ENCODE measurements around the gene AMHR2.
"Not testable (repeated sequence)": the region's sequence is repeated elsewhere in the genome, so short reads cannot be mapped to it uniquely, and the experiment has no call there.

The AMHR2 gene

GRCh38 chr12:53423597-53423996 lies at the start of gene AMHR2:
AMHR2 (plus strand) TSS chr12:53423855; CDS start chr12:53423935, 80 bp downstream.
- no peak for DNase-seq

DNA sequence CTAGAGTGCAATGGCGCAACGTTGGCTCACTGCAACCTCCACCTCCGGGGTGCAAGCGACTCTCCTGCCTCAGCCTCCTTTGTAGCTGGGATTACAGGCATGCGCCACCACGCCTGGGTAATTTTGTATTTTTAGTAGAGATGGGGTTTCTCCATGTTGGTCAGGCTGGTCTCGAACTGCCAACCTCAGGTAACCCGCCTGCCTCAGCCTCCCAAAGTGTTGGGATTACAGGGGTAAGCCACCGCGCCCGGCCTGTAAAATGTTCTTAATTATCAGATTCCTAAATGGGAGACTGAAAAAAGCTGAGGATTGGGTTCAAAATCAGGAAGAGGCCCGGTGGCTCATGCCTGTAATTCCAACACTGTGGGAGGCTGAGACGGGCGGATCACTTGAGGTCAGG lies 49.4 kb upstream of the AMHR2 start:
- not testable (repeated sequence) for DNase-seq

GRCh38 chr12:53376747-53377146 lies 46.9 kb upstream of the AMHR2 start:
- no peak for DNase-seq

DNA sequence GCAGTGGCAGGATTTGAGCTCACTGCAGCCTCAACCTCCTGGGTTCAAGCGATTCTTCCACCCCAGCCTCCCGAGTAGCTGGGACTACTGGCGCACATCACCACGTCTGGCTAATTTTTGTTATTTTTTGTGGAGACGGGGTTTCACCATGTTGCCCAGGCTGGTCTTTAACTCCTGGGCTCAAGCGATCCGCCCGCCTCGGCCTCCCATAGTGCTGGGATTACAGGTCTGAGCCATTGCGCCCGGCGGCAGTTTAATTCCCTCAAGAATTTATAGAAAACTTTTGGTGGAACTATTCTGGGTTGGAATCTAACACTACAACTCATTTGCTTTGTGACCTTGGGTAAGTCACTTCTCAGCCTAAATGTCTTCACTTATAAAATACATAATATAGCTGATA lies 45.4 kb upstream of the AMHR2 start:
- no peak for DNase-seq

- DNase-seq: no peak
Measured at GRCh38 chr12:53378724-53379388, 44.8 kb upstream of the AMHR2 start.

DNA sequence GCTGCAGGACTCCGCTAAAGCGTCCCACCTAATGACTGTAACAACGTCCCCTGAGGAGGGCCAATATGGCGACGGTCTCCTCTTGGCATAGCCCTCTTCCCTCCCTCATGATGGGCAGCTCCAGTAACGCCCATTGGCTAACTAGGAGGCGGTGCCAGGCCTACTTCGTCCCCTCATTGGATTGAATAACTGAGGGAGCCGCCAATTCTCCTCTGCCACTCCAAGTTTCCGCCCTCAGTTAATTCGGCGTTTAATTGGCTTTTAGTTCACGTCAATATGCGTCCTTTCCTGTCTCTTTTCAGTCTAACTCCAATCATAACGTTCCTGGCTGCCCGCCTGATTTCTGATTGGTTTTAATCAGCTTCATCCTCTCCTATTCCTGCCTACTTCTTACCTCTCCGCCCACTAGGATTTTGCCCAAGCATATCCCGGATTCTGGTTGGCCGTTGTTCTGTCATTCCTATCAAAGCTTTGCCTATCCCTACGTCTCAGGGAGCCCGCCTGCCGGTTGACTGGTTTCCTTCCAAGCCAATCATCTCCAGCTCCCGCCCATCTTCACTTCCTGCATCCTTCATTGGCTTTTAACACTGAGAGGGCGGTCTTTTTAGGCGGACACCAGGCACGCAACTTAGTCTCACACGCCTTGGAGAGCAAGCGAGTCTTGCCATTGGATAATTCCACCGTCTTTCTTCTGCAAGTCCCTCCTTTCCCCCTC lies 44.1 kb upstream of the AMHR2 start:
- DNase-seq: peak; percentile 99

DNA sequence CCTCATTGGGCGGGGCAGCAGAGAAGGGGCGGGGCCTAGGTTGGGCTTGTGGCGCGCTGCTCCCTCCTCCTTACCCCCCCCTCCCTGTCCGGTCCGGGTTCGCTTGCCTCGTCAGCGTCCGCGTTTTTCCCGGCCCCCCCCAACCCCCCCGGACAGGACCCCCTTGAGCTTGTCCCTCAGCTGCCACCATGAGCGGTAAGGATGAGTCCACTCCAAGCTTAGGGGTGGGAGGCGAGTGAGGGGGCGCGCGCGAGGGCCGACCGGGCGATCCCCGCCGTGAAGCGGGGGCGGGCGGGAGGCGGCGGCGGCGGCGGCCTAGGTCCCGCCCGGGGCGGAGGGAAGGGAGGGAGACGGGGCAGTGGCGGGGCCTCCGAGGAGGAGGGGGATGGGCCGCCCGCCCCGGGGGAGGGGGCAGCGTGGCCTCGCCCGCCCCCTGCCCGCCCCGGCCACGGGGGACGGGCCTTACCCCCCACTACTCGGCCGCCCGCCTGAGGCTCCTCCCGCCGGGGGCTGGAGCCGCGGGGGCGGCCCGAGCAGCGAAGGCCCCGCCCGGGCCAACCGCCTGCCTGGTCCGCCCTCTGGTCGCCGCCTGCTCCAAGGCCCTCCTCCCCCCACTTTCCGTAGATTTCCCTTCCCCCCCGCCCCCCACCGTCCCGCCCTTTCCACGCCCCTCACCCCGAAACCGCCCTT lies 43.4 kb upstream of the AMHR2 start, which contains the start of gene SP1:
SP1 (plus strand) TSS at position 73 of the 690 bp plus-strand sequence; CDS start at position 189, 116 bp downstream.
- DNase-seq: peak; percentile 87

DNA sequence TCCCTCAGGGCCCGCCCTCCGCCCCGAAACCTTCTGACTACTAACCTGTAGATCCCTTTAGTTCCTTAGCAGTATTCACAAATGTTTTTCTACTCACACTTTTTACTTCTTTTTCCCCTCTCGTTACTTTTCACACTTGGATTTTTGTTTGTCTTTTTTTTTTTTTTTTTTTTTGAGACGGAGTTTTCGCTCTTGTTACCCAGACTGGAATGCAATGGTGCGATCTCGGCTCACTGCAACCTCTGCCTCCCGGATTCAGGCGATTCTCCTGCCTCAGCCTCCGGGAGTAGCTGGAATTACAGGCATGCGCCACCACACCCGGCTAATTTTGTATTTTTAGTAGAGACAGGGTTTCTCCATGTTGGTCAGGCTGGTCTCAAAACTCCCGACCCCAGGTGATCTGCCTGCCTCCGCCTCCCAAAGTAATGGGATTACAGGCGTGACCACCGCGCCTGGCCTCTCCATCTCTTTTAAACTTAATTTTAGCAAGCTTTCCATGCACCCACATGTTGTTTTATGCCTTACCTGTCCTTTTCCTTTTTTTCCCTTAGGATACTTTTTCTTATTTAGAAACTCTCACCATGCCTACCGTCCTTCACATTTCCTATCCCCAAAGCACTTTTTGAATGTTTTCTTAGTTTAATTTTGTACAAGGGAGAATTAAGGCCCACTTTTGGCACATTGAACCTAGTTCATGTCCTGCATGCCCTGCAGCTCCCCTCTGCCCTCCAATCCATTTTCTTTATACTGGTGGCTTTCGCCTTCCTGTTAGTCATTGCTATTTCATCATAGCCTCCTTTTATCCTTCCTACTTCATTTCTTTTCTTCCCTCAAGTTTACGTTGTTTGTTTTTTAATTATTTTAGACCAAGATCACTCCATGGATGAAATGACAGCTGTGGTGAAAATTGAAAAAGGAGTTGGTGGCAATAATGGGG lies 42.6 kb upstream of the AMHR2 start:
- DNase-seq: no peak

DNA sequence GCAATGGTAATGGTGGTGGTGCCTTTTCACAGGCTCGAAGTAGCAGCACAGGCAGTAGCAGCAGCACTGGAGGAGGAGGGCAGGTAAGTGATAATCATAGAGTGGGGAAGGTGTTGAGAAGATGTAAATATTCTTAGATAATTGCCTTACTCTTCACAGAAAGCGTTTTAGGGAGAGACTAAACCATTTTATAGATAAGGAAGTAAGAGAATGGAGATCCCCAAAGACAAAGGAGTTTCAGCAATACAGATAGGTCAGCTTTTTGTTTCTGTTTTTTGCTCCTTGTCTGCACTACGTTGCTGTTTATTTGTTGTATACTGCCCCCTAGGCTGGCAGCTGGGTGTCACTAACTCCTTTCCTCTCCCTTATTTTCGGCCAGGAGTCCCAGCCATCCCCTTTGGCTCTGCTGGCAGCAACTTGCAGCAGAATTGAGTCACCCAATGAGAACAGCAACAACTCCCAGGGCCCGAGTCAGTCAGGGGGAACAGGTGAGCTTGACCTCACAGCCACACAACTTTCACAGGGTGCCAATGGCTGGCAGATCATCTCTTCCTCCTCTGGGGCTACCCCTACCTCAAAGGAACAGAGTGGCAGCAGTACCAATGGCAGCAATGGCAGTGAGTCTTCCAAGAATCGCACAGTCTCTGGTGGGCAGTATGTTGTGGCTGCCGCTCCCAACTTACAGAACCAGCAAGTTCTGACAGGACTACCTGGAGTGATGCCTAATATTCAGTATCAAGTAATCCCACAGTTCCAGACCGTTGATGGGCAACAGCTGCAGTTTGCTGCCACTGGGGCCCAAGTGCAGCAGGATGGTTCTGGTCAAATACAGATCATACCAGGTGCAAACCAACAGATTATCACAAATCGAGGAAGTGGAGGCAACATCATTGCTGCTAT lies 41.7 kb upstream of the AMHR2 start:
- DNase-seq: no peak

GRCh38 chr12:53383258-53383657 lies 40.4 kb upstream of the AMHR2 start:
- no peak for DNase-seq

GRCh38 chr12:53386381-53386780 lies 37.3 kb upstream of the AMHR2 start:
- DNase-seq: not testable (repeated sequence)

DNA sequence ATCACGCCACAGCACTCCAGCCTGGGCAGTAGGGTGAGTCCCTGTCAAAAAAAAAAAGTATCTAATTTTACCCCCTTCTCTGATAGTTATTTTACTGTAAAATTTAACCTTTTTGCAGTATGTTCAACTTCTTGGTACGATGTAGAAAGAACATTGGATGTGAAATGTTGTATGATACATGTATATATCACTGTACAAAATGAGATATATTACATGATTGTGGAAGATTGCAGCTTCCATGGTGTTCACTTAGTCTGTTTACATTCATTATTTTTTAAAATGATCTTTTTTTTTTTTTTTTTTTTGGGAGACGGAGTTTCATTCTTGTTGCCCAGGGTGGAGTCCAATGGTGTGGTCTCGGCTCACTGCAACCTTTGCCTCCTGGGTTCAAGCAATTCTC lies 34.7 kb upstream of the AMHR2 start:
- no peak for DNase-seq

- no peak for DNase-seq
Measured at GRCh38 chr12:53389702-53390101, 34.0 kb upstream of the AMHR2 start.

- DNase-seq: no peak
Measured at GRCh38 chr12:53391724-53392123, 31.9 kb upstream of the AMHR2 start.

GRCh38 chr12:53399896-53400295 lies 23.8 kb upstream of the AMHR2 start:
- DNase-seq: no peak

GRCh38 chr12:53402351-53402750 lies 21.3 kb upstream of the AMHR2 start:
- not testable (repeated sequence) for DNase-seq

DNA sequence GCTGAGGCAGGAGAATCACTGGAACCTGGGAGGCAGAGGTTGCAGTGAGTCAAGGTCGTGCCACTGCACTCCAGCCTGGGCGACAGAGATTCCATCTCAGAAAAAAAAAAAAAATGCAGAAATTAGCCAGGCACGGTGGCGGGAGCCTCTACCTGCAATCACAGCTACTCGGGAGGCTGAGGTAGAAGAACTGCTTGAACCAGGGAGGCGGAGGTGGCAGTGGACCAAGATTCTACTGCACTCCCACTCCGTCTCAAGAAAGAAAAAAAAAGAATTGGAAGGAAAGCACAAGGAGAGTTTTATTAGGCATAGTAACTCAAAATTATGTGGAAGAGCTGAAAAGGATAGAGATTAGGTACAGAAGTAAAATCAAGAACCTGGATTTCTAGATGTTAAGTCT lies 20.8 kb upstream of the AMHR2 start:
- no peak for DNase-seq

GRCh38 chr12:53410951-53411350 lies 12.7 kb upstream of the AMHR2 start:
- DNase-seq: no peak

DNA sequence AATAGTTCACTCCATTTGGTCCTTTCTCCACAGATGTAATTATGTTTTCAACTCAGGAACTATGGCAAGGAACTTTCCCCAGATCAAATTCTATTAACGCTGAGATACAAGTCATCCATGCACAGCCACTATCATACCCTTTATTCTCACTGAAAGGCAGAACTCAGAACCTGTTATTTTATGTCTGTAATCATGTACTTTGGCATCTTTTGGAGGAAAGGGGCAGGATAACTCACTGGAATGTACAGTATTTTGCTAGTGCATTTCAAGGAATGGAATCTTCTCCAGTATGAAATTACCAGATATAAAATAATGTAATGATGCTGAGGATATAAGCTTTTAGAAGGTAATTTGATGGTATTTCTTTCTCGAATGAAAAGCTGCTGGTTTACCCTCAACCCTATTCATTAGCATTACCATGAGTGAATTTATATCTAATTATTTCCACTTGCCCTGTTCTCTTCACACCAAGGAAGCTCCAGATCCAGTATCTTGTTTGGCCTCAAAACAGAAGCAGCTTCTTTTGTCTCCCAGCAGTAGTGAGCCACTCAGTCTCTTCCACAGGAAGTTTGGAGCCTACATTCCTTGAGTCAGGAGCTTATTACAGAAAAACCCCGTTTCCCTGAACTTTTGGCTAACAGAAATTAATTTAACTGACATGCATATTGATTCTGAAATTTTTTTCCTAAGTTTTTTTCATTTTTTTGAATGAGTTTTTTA lies 10.0 kb upstream of the AMHR2 start:
- DNase-seq: no peak

DNA sequence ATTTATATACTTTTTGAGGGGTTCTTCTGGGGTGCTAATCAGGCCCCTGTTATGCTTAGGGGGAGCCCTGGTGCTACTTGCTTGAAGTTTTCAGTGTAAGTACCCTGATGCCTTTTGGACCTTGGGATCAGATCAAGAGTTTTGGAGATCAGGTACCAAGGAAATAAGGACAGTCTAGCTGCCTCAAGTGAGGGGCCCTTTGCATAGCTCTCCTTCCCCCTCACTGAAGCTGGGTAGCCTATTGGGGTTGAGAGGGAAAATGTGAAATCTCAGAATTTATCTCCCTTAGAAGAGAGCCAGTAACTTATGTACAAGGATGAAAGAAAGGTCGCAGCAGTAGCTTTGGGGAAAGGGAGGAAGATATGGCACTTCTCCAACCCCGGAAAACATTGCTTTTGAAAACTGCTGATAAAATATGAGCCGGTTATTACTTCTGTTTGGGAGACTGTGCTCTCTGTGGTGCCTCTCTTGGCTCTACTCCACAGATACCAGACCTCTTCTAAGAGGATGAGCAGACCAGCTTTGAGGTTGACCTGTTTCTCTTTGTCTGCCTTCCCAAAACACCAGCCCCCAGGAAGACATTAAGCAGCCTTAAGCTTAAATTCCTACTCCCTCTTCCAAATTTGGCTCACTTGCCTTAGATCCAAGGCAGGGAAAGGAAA lies 8.8 kb upstream of the AMHR2 start:
- no peak for DNase-seq

Data from NCI-H2171 (cell line).